Coronary artery (tissue), 2 donors: ENCODE results near the gene SLIRP.
"Not testable (repeated sequence)": the region's sequence is repeated elsewhere in the genome, so short reads cannot be mapped to it uniquely, and the experiment has no call there.

Source experiments
- DNase-seq: peaks from one replicate; pipeline ENCODE4 v3.0.0-alpha.2; 2017; ENCODE audit warnings: low spot score
- H3K27ac ChIP-seq, 2 donors: fragments of 200-600 bp; sonication (generic); one replicate each; pipeline ENCODE4 v1.5.1; 2016 to 2019
- H3K4me3 ChIP-seq: fragments of 200-600 bp; sonication (generic); 2 replicates; pipeline ENCODE4 v1.5.1; 2016; ENCODE audit warnings: mild to moderate bottlenecking, moderate library complexity
- TF ChIP-seq, protein P1 (sequence below): fragments of 200-600 bp; sonication (generic); IDR thresholded peaks from one replicate; pipeline ENCODE4 v1.5.1; 2019; ENCODE audit warnings: antibody characterized with exemption

Gene SLIRP

DNA sequence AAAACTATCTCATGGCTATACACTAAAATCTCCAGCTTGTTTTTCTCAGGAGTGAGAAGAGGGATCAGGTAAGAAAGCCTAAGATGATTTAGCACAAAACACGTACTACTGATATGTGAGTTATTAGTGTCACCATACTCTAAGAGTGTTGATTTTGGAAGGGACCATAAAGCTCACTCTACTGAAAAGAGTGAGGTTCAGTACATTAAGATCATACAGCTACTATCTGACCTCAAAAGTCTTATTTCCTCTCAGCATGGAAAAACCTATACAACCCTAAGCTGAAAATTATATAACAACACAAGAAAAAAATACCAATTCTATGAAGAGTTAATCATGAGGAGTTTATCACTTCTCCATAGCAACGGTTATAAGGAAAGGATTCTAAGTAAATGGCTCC is 33.5 kb downstream of the SLIRP start:
- no peak overlapping the region for H3K27ac ChIP-seq
- no peak for DNase-seq
- TF ChIP-seq, protein P1, sequence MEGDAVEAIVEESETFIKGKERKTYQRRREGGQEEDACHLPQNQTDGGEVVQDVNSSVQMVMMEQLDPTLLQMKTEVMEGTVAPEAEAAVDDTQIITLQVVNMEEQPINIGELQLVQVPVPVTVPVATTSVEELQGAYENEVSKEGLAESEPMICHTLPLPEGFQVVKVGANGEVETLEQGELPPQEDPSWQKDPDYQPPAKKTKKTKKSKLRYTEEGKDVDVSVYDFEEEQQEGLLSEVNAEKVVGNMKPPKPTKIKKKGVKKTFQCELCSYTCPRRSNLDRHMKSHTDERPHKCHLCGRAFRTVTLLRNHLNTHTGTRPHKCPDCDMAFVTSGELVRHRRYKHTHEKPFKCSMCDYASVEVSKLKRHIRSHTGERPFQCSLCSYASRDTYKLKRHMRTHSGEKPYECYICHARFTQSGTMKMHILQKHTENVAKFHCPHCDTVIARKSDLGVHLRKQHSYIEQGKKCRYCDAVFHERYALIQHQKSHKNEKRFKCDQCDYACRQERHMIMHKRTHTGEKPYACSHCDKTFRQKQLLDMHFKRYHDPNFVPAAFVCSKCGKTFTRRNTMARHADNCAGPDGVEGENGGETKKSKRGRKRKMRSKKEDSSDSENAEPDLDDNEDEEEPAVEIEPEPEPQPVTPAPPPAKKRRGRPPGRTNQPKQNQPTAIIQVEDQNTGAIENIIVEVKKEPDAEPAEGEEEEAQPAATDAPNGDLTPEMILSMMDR = no peak
- H3K4me3 ChIP-seq = no peak overlapping the region

DNA sequence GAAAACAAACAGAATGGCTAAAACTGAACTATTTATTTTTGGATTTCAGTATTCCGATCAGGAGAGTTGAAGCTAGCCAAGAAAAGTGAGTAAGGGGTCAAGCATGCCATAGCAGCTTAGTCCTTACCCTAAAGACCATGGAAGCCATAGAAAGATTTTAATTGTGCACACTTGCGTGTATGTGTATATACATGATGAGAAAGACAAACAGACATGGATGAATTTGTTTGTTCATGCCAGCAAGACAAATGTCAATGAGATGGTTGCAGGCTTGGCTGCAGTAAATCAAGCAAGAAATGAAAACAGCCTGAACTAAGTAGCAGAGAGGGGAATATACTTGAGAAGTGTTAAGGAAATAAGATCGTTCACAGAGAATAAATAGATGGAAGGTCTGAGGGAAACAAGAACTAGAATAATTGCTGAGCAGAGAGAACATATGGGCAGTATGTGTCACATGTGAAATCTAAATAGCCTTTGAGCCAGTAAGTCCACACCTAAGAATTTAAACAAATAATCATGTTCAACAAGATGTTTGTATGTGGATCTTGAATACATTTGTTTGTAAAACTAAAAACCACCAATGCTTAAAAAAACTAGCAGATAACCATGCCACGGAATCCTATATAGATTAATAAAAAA is 38.3 kb downstream of the SLIRP start:
- Histone ChIP-seq H3K27ac (no peak overlapping the region), H3K4me3 (no peak overlapping the region)
- TF ChIP-seq, protein P1 = no peak
- no peak for DNase-seq

DNA sequence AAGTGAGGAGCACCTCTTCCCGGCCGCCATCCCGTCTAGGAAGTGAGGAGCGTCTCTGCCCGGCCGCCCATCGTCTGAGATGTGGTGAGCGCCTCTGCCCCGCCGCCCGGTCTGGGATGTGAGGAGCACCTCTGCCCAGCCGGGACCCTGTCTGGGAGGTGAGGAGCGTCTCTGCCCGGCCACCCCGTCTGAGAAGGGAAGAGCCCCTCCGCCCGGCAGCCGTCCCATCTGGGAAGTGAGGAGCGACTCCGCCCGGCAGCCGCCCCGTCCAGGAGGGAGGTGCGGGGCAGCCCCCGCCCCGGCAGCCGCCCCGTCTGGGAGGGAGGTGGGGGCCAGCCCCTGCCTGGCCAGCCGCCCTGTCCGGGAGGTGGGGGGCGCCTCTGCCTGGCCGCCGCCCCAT is 39.5 kb downstream of the SLIRP start:
- DNase-seq, H3K4me3 ChIP-seq, H3K27ac ChIP-seq: not testable (repeated sequence)

DNA sequence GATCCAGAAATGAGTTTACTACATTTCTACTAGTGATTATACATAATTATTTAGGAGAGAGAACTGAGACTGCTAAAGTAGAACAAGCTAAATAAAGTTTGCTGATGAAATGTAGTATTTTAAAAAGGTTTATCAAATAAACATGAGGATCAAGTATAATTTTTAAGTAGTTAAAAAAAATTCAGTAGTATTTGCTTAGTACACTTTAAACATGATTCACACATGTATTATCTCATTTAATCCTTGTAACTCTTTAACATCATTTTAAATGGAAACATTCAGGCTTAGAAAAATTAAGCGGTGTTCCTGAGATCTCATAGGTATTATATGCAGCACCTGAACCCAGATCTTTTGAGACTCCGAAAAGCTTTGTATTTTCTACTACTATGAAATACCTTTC is 44.4 kb downstream of the SLIRP start:
- no peak overlapping the region for H3K4me3 ChIP-seq
- TF ChIP-seq, protein P1 = no peak
- H3K27ac ChIP-seq = no peak overlapping the region
- DNase-seq = no peak

DNA sequence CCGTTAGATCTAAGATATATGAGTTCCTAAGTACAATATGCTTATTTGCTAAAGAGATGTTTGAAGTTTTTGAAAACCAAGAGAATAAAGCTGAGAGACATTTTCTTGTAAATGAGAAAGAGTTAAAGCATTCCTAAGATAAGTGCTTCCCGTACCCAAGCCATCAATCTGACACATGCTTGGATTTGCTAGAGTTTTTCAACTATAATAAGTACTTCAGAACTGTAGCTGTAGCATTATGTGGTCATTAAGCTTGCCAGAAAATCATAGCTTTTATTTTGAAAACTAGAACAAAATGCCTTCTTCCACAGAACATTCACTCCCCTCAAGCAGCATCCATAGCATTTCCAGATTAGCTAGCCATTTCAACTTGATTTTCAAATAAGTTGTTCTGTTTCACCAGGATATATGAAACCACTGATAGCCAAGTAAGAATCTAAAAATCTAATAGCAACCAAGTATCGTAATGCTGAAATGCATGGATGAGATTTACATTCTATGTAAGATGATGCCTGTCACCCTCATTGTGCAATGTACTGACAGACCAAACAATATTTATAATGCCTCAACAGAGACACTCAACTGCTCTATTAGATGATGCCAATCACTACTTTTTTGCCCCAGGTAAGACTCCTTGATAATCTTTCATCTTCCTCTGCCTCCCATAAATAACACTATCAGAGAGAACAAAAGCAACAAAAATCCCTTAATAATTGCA is 45.1 kb downstream of the SLIRP start:
- Histone ChIP-seq H3K4me3 (no peak overlapping the region), H3K27ac (no peak overlapping the region)
- no peak for DNase-seq

DNA sequence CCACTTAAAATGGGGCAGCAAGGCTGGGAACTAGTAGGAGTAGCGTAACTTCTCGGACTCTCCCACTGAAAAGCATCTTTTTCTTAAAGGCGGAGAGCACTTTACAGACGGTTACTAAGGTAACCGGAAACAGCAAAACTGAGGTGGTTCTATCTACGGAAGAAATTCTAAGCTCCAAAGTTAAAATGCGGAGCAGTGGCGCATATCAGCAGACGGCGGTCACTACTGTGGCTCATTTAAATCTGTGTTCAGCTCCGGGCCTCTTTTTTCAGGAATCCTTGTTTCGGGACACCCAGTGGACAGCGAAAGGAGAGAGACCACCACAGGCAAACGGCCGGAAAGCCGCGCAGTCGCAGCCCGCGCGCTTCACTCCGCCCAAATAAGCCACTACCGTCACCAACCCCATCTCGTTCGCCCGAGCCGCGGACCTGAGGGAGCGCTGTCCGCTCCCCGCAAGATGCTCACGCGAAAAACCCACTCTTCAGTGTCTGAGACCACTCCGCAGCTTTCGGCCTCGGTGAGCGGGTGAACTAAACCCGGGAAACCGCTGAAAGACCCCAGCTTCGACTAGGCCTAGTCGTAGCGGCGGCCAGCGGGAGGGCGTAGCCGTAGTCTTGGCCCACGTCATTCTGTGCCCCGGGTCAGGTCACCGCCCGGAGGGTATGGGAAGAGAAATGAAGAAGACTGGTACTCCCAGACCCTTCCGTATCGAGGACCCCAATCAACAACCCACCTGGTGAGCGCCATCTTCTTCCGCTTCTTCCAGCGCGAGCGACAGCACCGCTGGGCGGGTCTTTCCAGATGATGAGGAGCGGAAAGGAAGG is 52.7 kb downstream of the SLIRP start, which contains the start of gene SNW1:
SNW1 (minus strand) TSS at position 776 of the 824 bp plus-strand sequence; CDS start at position 747, 29 bp downstream.
- Histone ChIP-seq H3K27ac (peak within 1 kb of the TSS; percentile 91 to 95), H3K4me3 (peak within 1 kb of the TSS; percentile 91)
- DNase-seq = peak; percentile 94
- TF ChIP-seq, protein P1 = no peak

More for the DNA sequence above, 45.1 kb downstream of the SLIRP start:
- TF ChIP-seq, protein P1 = no peak

DNA sequence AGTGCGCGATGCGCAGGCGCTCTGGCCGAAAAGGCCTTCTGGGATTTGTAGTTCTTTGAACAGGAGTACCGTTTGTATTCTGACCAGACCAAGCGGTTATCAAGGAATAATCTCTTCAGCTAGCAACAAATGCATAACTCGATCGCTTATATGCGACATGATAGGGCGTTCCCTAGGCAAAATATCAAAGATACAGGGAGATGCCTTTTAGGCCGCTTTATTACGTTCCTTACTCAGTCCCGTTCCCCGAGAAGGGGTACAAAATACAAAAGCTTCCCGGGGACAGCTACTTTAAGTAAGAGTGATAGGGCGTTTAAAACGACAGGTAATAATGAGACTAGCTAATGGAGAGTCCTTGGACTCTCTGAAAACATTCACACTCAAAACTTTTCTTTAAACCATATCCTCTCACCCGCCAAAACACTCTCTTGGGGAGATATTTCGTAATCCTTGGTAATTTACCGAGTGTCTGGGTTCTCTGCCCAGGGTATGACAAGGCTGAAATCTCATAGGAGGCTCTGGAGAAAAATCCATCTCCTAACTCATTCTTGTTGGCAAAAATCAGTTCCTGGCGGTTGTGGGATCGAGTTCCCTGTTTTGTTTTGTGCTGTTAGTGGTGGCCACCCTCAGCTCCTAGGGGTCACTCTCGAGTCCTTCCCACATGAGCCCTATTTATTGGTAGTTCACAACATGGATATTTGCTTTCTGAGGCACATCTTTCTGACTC is 53.5 kb downstream of the SLIRP start:
- TF ChIP-seq, protein P1 = no peak
- Histone ChIP-seq H3K27ac (peak overlapping the region; percentile 91 to 95), H3K4me3 (peak overlapping the region; percentile 91)
- no peak for DNase-seq
